H7 (cell line): Measurements from ENCODE around the gene ZNF544. TPM values are rescaled to one million over a fixed set of nuclear protein-coding genes. Genes with fewer than 3 reads are reported as not detected.

Source experiments
- DNase-seq: peaks from one replicate; pipeline ENCODE4 v3.0.0; 2012
- H3K27me3 ChIP-seq: 2 replicates; pipeline ENCODE4 v1.6.0; 2011; ENCODE audit warnings: mild to moderate bottlenecking, low read length; ENCODE audit not compliant: control insufficient read depth, insufficient read depth
- H3K36me3 ChIP-seq: replicated peaks from 2 replicates; pipeline ENCODE4 v1.5.1; 2011; ENCODE audit warnings: low read length; ENCODE audit not compliant: control insufficient read depth, insufficient read depth
- H3K4me3 ChIP-seq: 2 replicates; pipeline ENCODE4 v1.5.1; 2011; ENCODE audit warnings: low read depth, mild to moderate bottlenecking, control low read depth, low read length, moderate library complexity; ENCODE audit not compliant: insufficient read depth
- total RNA-seq: library from RNA; depleted of rRNA; stranded (reverse); fragments of >200 nt; shearing (Covaris generic); gene quantifications from 2 replicates; pipeline ENCODE4 v1.2.3, GENCODE V29; 2014

ZNF544 gene
- total RNA-seq, 1 experiment from 2014 or later: 31.6 TPM

DNA sequence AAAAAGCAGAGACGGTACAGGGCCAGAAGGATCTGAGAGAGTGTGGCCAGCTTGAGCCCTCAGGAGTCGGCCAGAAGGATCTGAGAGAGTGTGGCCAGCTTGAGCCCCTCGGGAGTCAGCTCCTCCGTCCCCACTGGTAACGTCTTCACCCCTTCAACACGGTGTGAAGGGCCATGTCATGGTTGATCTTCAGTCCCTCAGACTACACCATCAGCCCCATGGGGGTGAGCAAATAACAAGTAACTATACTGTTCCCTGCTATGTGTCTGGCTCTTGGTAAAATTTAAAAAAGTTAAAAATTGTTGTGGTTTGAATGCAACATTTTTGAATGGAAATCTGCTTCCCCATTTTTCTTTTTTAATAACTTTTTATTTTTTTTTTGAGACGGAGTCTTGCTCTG is 48.5 kb downstream of the ZNF544 start:
- H3K36me3 ChIP-seq: 0 out of 2 replicates have a peak, but pooled peaks cover 1% of the 10 kb centered on the region
- no peaks in the 10 kb centered on the region for H3K27me3 ChIP-seq
- H3K4me3 ChIP-seq: no peak overlapping the region
- DNase-seq: no peak

DNA sequence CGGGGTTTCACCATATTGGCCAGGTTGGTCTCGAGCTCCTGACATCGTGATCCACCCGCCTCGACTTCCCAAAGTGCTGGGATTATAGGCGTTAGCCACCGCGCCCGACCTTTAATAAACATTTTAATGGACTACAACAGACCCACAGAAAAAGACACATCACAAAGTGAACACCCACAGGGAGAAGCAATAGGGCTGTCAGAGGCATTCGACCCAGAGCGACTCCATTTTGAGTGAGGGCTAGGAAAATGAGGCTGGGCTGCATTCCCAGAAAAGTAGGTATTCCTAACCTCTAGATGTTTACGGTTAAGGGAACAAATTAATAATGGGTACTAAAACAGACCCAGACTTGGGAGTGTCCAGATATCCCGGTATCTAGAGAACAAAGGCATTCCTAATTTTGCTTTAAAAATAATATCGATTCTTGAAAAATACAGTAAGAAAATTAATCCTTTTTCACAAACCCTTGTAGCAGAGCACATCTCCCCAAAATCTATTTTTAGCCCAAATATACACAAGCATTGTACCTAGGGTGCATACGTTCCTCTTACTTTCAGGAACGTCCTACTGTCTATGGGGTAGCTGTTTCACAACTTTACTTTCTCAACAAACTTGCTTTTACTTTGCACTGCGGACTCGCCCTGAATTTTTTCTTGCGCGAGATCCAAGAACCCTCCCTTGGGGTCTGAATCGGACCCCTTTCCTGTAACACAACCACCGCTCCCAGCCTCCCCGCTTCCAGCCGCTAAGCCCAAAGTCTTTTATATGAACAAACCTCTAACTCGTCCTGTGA is 49.2 kb downstream of the ZNF544 start:
- no peak for DNase-seq
- Histone ChIP-seq H3K27me3 (no peaks in the 10 kb centered on the region), H3K36me3 (0 out of 2 replicates have a peak, but pooled peaks cover 1% of the 10 kb centered on the region), H3K4me3 (peak overlapping the region; percentile 67)

DNA sequence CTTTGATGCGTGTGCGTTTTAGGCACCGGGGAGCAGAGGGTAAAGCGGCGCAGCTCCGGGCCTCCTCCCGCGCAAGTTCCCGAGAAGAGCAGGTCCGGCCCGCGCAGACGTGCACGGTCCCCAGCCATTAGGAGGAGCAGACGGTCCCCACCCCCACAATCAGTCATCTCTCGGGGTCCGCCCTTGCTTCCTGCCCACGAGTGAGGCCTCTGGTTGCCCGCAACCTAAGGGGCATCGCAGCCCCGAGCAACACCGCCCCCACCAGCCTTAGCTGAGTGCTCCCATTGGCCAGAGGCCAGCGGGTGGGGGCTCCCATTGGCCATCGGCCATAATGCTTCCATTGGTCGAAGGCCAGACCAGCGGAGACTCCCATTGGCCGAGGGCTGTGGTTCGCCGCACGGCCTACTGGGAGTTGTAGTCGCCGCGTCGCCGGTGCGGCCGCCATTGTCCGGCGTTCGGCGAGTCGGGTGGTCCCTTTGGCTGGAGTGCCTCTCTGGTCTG is 49.9 kb downstream of the ZNF544 start, which contains the start of gene ZNF8:
TSS of gene ZNF8 (plus strand) at position 415 of the 501 bp plus-strand sequence. CDS start 127 bp downstream, outside the sequence.
- H3K36me3 ChIP-seq: 0 out of 2 replicates have a peak, but pooled peaks cover 1% of the 10 kb centered on the region
- no peaks in the 10 kb centered on the region for H3K27me3 ChIP-seq
- peak within 1 kb of the TSS; percentile 96 for H3K4me3 ChIP-seq
- peak; percentile 99 for DNase-seq

DNA sequence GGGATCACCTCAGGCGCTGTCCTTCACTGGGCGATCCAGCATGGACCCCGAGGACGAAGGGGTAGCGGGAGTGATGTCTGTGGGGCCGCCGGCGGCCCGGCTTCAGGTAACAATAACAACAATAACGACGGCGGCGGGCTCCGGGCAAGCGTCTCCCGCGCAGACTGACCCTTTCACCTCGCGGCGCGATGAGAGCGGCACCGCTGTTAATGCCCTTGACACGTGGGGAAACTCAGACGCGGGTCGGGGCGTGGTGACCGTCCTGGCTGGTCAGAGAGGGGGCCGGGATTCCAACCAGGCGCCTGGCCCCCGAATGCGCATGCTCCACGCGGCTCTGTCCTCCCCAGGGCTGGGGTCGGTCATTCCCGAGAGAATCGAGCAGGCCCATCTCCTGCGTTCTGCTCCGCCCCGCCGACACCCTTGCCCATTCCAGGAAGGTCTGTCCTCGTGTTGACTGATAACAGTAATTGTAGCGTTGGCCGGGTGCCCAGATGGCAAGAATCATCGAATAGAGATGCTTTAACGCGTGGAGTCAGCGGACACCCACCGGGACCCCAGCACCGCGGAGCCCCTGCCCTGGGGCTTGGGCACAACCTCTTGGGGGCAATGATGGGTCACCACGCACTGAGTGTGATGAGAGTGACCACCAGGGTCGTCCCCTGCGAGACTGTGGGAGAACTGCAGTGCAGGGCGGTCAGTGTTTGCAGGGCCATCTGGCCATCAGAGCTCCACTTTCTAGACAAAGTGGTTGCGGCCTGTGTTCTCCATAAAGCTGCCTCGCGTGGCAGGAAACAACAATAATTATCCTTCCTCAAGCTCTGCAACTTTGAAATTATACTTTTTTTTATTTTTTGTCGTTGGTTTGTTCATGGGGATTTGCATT is 50.6 kb downstream of the ZNF544 start:
- H3K27me3 ChIP-seq: no peaks in the 10 kb centered on the region
- H3K36me3 ChIP-seq: 0 out of 2 replicates have a peak, but pooled peaks cover 1% of the 10 kb centered on the region
- peak; percentile 94 for DNase-seq
- H3K4me3 ChIP-seq: peak overlapping the region; percentile 96

DNA sequence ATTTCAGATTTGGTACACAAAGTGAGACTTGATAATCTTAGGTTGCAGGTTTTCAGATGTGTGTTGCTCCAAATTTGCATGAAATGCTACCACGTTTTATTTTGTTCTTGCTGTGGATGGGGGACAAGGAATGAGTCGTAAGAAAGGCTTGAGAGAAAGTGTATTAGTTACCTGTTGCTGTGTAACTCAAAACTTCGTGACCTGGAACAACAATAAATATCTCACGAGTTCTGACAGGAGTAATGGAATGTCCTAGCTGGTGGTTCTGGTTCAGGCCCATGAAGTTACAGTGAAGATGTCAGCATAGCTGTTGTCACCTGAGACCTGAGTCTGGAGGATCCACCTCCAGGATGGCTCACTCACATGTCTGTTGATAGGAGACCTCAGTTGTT is 51.2 kb downstream of the ZNF544 start:
- H3K36me3 ChIP-seq: peaks cover 3% of the 10 kb centered on the region; the same call in 1 of the 2 replicates
- H3K4me3 ChIP-seq: peak overlapping the region; percentile 96; the same call in 1 of the 2 replicates
- H3K27me3 ChIP-seq: no peaks in the 10 kb centered on the region
- DNase-seq: no peak

DNA sequence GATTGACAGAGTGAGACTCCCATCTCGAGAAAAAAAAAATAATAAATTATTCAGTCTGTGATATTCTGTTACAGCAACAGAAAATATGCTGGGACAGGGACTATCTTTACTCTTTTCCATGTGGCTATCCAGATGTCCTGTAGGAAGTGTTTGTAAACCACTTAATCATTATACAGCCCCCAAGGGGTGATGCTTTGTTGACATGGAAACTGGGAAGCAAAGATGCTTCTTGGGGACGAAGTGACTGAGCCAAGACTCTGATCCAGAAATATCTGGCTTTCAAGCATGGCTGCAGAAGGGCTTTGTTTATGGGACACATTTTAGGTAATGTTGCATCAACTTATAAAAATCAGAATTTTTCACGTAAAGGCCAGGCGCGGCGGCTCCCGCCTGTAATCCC is 55.5 kb downstream of the ZNF544 start:
- Histone ChIP-seq H3K36me3 (peaks cover 33% of the 10 kb centered on the region), H3K27me3 (no peaks in the 10 kb centered on the region), H3K4me3 (no peak overlapping the region)
- no peak for DNase-seq

DNA sequence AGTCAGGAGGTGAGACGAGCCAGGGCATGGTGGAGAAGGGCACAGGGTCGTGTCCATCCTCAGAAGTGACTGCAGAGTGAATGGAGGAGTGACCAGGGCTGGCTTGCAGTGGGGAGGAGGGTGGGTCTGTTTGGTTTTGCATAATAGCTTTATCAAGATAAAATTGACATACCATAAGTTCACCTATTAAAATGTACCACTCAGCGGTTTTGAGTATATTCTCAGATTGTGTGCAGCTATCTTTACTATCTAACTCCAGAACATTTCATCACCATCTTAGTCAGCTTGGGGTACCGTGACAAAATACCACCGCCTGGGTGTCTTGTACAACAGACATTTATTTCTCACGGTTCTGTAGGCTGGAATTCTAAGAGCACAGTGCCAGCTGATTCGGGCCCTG is 63.2 kb downstream of the ZNF544 start:
- H3K36me3 ChIP-seq: peaks cover 46% of the 10 kb centered on the region
- DNase-seq: no peak
- no peak overlapping the region for H3K4me3 ChIP-seq
- no peaks in the 10 kb centered on the region for H3K27me3 ChIP-seq

DNA sequence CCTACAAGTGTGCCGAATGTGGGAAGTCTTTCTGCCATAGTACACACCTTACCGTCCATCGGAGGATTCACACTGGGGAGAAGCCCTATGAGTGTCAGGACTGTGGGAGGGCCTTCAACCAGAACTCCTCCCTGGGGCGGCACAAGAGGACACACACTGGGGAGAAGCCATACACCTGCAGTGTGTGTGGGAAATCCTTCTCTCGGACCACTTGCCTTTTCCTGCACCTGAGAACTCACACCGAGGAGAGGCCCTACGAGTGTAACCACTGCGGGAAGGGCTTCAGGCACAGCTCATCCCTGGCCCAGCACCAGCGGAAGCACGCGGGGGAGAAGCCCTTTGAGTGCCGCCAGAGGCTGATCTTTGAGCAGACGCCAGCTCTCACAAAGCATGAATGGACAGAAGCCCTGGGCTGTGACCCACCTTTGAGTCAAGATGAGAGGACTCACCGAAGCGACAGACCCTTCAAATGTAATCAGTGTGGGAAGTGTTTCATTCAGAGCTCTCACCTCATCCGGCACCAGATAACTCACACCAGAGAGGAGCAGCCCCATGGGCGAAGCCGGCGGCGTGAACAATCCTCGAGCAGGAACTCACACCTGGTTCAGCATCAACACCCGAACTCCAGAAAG is 66.1 kb downstream of the ZNF544 start:
- Histone ChIP-seq H3K36me3 (peaks cover 39% of the 10 kb centered on the region), H3K27me3 (no peaks in the 10 kb centered on the region), H3K4me3 (no peak overlapping the region)
- DNase-seq: no peak

DNA sequence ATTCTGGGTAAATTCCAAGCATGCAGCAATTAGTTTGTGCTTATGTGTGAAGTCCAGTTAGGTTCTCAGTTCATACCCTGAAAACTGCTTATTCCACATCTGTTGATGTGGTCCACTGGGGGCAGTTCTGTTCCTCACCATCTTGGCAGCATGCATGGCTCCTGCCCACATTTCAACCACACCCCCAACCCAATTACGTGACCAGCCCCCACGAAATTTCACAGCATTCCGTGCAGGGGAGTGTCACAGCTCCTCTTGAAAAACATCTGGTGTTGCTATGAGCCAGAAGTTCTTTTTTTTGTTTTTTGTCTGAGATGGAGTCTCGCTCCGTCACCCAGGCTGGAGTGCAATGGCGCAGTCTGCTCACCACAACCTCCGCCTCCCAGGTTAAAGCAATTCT is 67.4 kb downstream of the ZNF544 start:
- Histone ChIP-seq H3K36me3 (peaks cover 41% of the 10 kb centered on the region), H3K4me3 (no peak overlapping the region), H3K27me3 (no peaks in the 10 kb centered on the region)
- no peak for DNase-seq

DNA sequence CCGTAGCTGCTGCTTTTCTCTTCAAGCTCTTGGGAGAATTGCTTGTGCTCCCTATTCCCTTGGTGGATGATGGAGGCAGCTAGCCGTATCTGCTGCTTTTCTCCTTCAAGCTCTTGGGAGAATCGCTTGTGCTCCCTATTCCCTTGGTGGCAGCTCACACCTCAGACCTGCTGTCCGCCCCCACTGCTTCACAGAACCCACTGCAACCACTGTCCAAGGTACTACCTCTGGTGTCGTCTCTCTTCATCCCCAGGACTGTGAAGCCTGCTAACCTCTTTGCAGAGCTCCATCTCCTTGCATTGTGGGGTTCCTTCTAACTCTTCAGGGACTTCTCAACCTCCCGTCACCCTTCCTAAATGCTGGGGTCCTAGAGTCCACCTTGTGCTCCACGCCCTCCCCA is 71.9 kb downstream of the ZNF544 start:
- H3K27me3 ChIP-seq: no peaks in the 10 kb centered on the region

DNA sequence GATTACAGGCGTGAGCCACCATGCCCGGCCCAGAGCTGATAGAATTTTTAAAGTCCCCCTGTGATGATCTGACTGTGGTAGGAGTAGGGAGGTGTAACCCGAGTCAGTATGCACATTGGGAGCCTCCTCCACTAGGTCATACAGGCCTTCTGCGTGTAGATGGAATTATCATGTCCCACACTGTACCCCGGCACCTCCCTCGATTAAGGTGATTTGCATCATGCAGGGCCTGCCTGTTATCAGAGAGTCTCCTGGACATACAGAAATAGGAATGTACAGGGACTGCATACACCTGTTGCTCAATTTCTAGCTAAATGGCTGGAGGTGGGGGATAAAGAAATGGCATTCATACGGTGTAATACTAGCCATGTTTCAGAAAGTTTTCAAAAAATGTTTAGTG is 75.5 kb downstream of the ZNF544 start:
- H3K27me3 ChIP-seq: no peaks in the 10 kb centered on the region
- peaks cover 13% of the 10 kb centered on the region for H3K36me3 ChIP-seq
- no peak overlapping the region for H3K4me3 ChIP-seq
- peak; percentile 57 for DNase-seq

More for the DNA sequence above, 71.9 kb downstream of the ZNF544 start:
- Histone ChIP-seq H3K36me3 (peaks cover 15% of the 10 kb centered on the region), H3K4me3 (no peak overlapping the region)
- DNase-seq: no peak

DNA sequence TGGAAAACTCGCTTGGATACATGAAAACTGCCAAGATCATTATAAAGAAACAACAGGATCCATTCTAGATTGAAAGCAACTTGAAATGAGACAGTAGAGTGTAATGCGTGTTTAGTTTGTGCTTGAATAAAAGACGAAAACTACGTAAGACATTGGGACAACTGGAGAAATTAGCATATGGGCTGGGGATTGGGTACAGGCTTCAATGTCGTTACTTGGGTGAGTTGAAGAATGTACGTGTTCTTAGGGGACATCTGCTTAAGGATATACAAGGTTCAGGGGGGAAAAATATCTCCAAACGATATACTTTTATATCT is 76.0 kb downstream of the ZNF544 start:
- peak; percentile 71 for DNase-seq
- peaks cover 13% of the 10 kb centered on the region for H3K36me3 ChIP-seq
- no peaks in the 10 kb centered on the region for H3K27me3 ChIP-seq
- peak overlapping the region; percentile 28 for H3K4me3 ChIP-seq

DNA sequence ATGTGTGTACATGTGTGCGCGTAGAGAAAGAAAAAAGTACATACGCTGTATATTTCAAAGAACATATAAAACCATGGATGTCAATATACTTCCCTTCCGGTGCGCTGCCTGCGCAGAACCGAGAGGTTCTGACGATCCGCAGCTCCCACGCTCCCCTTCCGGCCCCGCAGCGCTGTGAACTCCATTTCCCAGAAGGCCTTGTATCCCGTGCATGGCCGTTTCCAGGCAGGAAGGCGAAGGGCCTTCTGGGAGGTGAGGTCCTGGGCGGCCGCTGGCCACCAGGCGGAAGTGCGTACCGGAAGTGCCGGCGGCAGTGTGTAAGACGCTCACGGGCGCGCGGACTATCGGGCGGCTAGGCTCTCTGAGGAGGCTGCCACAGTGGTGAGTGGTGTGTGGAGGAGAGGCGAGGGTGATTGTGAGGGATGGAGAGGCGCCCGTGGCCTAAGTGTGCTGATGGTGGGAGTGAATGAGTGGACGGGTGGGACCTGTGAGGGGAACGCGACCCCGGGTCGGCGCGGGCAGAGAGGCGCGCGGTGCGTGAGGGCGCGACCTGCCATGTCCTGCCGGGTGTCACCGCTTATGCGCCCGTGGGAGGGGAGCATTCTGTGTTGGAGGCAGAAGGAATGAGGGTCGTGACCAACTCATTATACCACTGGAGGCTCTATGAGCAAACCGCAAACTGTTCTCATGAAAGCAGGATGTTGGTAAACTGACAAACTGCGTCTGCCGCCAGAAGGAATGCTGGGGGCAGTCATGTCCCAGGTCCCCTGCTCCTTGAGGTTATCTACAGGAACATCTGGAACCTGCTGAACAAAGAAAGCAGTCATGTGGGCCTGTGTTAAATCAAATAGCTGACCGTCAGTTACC is 76.6 kb downstream of the ZNF544 start, which contains the start of gene ERVK3-1:
TSS of gene ERVK3-1 (plus strand) at position 313 of the 867 bp plus-strand sequence. CDS start 6,792 bp downstream, outside the sequence.
- peak; percentile 97 for DNase-seq
- Histone ChIP-seq H3K4me3 (peak within 1 kb of the TSS; percentile 85), H3K27me3 (no peaks in the 10 kb centered on the region), H3K36me3 (peaks cover 10% of the 10 kb centered on the region)
